Medulla oblongata (tissue), 1 donor: Measurements from ENCODE around the gene USP13.

Source experiments
- DNase-seq: peaks from one replicate; pipeline ENCODE4 v3.0.0-alpha.2; 2015; ENCODE audit errors: extremely low spot score

The USP13 gene

DNA sequence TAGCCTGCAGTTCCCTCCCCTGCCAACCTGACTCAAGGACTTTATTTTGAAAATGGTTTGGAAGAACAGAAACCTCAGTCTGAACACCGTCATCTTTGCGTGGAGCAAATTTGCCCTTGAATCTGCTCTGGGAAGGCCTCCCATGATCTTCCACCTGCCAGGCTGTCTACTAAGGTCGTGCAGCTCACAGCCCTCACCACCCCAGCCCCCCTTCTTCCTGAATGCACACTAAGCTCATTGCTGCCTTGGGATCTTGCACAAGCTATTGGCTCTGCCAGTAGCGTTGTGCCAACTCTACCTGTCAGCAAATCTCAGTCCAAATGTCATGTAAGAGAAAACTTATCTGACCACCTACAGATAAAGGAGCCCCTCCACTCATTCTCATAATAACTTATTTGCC is 141.5 kb downstream of the USP13 start:
- DNase-seq: no peak

- DNase-seq: no peak
These were observed 143.6 kb downstream of the USP13 start for GRCh38 chr3:179796421-179796820.

GRCh38 chr3:179797192-179797591 is 144.4 kb downstream of the USP13 start:
- DNase-seq: no peak

- DNase-seq: no peak
These were observed 148.4 kb downstream of the USP13 start for GRCh38 chr3:179801263-179801662.

GRCh38 chr3:179801856-179802255 is 149.0 kb downstream of the USP13 start:
- no peak for DNase-seq

GRCh38 chr3:179806177-179806576 is 153.3 kb downstream of the USP13 start:
- DNase-seq: no peak

GRCh38 chr3:179807588-179807987 is 154.7 kb downstream of the USP13 start:
- no peak for DNase-seq

DNA sequence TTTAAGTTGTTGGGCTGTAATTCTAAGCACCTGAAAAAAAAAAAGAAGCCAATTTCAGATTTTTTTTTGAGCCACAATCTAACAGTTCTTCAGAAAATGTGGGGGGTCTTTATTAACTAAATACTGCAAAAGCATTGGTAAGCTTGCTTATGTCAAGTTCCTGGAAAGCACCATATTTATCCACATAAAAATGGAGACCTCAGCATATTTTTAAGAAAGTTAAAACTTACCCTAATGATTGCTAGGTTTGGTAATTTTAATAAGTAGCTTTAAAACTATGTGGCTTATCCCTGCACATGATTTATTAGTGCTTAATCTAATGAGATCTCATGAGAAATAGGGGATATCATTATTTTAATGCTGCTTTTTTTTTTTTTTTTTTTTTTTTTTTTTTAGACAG is 156.8 kb downstream of the USP13 start:
- no peak for DNase-seq

- peak; percentile 86 for DNase-seq
These were observed 158.7 kb downstream of the USP13 start for GRCh38 chr3:179811321-179812095.

- DNase-seq: no peak
These were observed 159.2 kb downstream of the USP13 start for GRCh38 chr3:179812096-179812382.

DNA sequence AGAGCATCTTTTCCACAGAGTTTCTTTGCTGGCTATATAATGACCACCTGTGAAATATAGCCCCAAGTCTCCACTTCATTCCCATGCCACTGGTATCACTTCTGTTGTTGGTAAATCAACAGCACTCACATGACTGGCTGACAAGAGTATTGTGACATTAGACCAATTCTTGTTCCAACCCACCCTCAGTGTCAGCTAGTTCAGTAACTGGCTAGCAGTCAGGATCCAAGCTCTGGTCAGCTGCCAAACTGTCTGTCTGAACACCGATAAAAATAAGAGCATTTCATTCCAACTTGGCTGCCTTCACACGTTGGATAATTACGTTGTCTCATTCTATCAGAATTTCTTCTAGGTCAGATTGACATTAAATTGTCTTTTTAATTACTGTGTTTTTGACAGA is 166.5 kb downstream of the USP13 start:
- DNase-seq: no peak

DNA sequence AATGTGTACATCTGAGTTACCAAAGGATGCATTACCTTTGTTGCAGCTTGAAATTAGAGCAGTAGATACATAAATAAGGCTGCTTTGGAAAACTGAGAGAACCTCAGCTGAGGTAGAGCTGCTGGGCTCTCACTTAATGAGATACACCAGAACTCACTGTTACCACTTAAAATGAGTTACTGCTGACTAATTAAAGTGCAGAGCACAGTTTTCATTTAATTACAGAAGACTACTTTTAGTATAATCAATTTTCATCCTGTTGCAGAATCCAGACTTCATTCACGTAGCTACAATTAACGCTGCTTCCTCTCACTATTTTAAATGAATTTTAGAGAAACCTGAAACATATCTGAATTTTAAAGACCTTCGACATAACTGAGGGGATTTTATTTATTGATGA is 169.5 kb downstream of the USP13 start:
- no peak for DNase-seq

- DNase-seq: no peak
These were observed 172.8 kb downstream of the USP13 start for GRCh38 chr3:179825527-179826246.

- DNase-seq: no peak
These were observed 173.4 kb downstream of the USP13 start for GRCh38 chr3:179826247-179826637.

- no peak for DNase-seq
These were observed 175.9 kb downstream of the USP13 start for GRCh38 chr3:179828738-179829137.

DNA sequence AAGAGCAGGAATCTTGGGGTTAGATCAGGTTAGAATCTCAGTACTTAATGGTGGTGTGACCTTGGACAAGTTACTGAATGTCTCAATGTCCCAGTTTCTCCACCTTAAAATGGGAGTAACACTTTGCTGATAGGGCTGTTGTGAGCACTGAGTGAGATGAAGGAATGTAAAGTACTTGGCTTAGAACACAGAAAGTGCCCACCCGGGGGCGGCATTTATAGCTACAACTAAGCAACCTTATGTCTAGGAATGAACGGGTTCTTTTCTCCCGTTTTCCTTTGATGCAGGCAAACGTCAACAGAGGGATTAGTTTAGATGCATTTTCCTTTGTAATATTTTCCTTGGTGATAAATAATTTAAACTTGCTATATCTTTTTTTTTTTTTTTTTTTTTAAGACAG is 176.6 kb downstream of the USP13 start:
- DNase-seq: no peak

DNA sequence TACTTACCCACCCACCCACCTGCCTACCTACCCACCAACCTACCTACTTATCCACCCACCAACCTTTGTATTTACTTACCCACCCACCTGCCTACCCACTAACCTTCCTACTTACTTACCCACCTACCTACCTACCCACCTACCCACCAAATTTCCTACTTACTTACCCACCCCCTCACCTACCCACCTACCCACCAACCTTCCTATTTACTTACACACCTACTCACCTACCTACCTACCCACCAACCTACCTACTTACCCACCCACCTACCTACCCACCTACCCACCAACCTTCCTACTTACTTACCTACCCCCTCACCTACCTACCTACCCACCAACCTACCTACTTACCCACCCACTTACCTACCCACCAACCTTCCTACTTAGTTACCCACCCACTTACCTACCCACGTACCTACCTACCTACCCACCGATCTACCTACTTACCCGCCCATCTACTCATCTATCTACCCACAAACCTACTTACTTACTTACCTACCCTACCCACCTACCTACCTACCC is 179.6 kb downstream of the USP13 start:
- DNase-seq: no peak

DNA sequence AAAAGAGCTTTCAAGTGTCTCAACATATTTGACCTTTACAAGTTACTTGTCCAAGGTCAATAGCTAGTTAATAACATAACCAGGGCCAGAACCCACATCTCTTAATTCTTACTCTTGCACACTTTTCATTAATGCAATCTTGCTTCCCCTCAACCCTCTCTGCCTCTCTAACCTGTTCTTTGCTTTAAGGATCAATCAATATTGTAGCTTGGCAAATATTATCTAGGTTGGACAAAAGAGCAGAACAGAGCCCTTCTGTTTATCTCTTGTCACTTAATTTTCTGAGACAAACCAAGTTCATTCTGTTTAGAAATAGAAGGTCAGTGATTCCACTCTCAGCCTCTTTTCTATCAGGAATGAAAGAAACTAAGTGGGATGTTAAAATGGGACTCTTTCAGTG is 180.5 kb downstream of the USP13 start:
- DNase-seq: no peak

GRCh38 chr3:179837374-179837773 is 184.5 kb downstream of the USP13 start:
- DNase-seq: no peak
